Hepatocyte (in vitro differentiated cells): ENCODE data around the gene ARV1. TPM values are rescaled to one million over a fixed set of nuclear protein-coding genes. Genes with fewer than 3 reads are reported as not detected.

ENCODE experiments used
- DNase-seq: peaks from one replicate; pipeline ENCODE4 v3.0.0-alpha.2; 2016; ENCODE audit warnings: low spot score
- H2AFZ ChIP-seq: fragments of 200-600 bp; sonication (generic); 2 replicates; pipeline ENCODE4 v1.6.0; 2016; ENCODE audit warnings: antibody characterized with exemption, mild to moderate bottlenecking
- H3K27ac ChIP-seq: fragments of 200-600 bp; sonication (generic); 2 replicates; pipeline ENCODE4 v1.5.1; 2016; ENCODE audit warnings: mild to moderate bottlenecking
- H3K27me3 ChIP-seq: fragments of 200-600 bp; sonication (generic); 2 replicates; pipeline ENCODE4 v1.6.1; 2016
- H3K36me3 ChIP-seq: fragments of 200-600 bp; sonication (generic); replicated peaks from 2 replicates; pipeline ENCODE4 v1.5.1; 2016; ENCODE audit warnings: low read depth; ENCODE audit not compliant: insufficient read depth
- H3K4me1 ChIP-seq: fragments of 200-600 bp; sonication (generic); 2 replicates; pipeline ENCODE4 v1.5.1; 2016; ENCODE audit warnings: mild to moderate bottlenecking, moderate library complexity; ENCODE audit not compliant: insufficient read depth
- H3K4me2 ChIP-seq: fragments of 200-600 bp; sonication (generic); 2 replicates; pipeline ENCODE4 v1.6.0; 2016
- H3K4me3 ChIP-seq: fragments of 200-600 bp; sonication (generic); 2 replicates; pipeline ENCODE4 v1.5.1; 2016; ENCODE audit warnings: mild to moderate bottlenecking
- H3K79me2 ChIP-seq: fragments of 200-600 bp; sonication (generic); 2 replicates; pipeline ENCODE4 v1.6.0; 2017; ENCODE audit warnings: mild to moderate bottlenecking
- H3K9me2 ChIP-seq: fragments of 200-600 bp; sonication (generic); replicated peaks from 2 replicates; pipeline ENCODE4 v1.6.0; 2017; ENCODE audit warnings: mild to moderate bottlenecking; ENCODE audit not compliant: insufficient read depth
- H3K9me3 ChIP-seq: fragments of 200-600 bp; sonication (generic); 2 replicates; pipeline ENCODE4 v1.5.1; 2016; ENCODE audit warnings: low read depth, mild to moderate bottlenecking
- H4K20me1 ChIP-seq: fragments of 200-600 bp; sonication (generic); 2 replicates; pipeline ENCODE4 v1.6.0; 2016; ENCODE audit warnings: mild to moderate bottlenecking; ENCODE audit not compliant: insufficient read depth, poor library complexity, severe bottlenecking
- EZH2 ChIP-seq: fragments of 200-600 bp; sonication (generic); IDR thresholded peaks from 2 replicates; pipeline ENCODE4 v1.6.1; 2016; ENCODE audit warnings: antibody characterized with exemption, mild to moderate bottlenecking, borderline replicate concordance
- EZH2phosphoT487 ChIP-seq: fragments of 200-600 bp; sonication (generic); IDR thresholded peaks from one replicate; pipeline ENCODE4 v1.6.1; 2018; ENCODE audit warnings: antibody characterized with exemption, mild to moderate bottlenecking, low read depth, moderate library complexity; ENCODE audit not compliant: unreplicated experiment, severe bottlenecking
- WGBS: methylation state at CpG from one replicate; pipeline ENCODE4 v1.1.6; 2016; ENCODE audit warnings: low lambda C conversion rate; ENCODE audit errors: missing lambda C conversion rate; 5-methylcytosine and 5-hydroxymethylcytosine counted together
- polyA plus RNA-seq: library from polyadenylated mRNA; unstranded; fragments of >200 nt; fragmentation: Nextera tagmentation; extraction: Ambion mirVana; gene quantifications from 2 replicates; pipeline ENCODE4 v1.2.1, GENCODE V29; 2016
- total RNA-seq: library from RNA; depleted of rRNA; stranded (reverse); fragments of >200 nt; gene quantifications from 2 replicates; pipeline ENCODE4 v1.2.3, GENCODE V29; 2014
- TF ChIP-seq, protein P1 (sequence below): fragments of 200-600 bp; sonication (generic); IDR thresholded peaks from 2 replicates; pipeline ENCODE4 v1.5.1; 2016; ENCODE audit warnings: antibody characterized with exemption, mild to moderate bottlenecking; ENCODE audit not compliant: poor library complexity

Gene ARV1
- total and polyA plus RNA-seq, 2 experiments from 2014 or later, result 20.0 to 24.4 TPM

DNA sequence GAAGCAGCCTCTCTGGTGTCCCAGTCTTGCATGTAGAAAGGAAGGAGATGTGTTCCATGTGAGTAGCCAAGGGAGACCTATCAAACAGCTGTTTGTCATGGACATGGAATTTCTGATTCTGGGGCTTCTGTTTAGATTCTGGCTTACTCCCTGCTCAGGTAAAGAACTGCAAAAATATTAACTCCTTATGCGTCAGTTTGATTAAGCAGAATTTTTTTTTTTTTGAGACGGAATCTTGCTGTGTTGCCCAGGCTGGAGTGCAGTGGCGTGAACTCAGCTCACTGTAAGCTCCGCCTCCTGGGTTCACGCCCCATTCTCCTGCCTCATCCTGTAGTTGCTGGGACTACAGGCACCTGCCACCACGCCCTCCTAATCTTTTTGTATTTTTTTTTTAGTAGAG is 6.8 kb downstream of the ARV1 start:
- peaks cover 50% of the 10 kb centered on the region for H3K79me2 ChIP-seq
- TF ChIP-seq, protein P1, sequence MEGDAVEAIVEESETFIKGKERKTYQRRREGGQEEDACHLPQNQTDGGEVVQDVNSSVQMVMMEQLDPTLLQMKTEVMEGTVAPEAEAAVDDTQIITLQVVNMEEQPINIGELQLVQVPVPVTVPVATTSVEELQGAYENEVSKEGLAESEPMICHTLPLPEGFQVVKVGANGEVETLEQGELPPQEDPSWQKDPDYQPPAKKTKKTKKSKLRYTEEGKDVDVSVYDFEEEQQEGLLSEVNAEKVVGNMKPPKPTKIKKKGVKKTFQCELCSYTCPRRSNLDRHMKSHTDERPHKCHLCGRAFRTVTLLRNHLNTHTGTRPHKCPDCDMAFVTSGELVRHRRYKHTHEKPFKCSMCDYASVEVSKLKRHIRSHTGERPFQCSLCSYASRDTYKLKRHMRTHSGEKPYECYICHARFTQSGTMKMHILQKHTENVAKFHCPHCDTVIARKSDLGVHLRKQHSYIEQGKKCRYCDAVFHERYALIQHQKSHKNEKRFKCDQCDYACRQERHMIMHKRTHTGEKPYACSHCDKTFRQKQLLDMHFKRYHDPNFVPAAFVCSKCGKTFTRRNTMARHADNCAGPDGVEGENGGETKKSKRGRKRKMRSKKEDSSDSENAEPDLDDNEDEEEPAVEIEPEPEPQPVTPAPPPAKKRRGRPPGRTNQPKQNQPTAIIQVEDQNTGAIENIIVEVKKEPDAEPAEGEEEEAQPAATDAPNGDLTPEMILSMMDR, result no peak
- TF ChIP-seq EZH2 (no peak), EZH2phosphoT487 (no peak)
- WGBS, result 93% methylated on average over 6 of the region's 6 CpGs
- H3K4me3 ChIP-seq, result no peak overlapping the region
- no peaks in the 10 kb centered on the region for H3K9me2 ChIP-seq
- peak overlapping the region; percentile 85 for H3K27ac ChIP-seq
- DNase-seq, result no peak
- no peaks in the 10 kb centered on the region for H4K20me1 ChIP-seq
- no peaks in the 10 kb centered on the region for H3K36me3 ChIP-seq
- no peaks in the 10 kb centered on the region for H3K27me3 ChIP-seq
- H2AFZ ChIP-seq, result no peak overlapping the region
- peaks cover 4% of the 10 kb centered on the region for H3K4me1 ChIP-seq
- no peaks in the 10 kb centered on the region for H3K9me3 ChIP-seq
- H3K4me2 ChIP-seq, result peak overlapping the region; percentile 55

DNA sequence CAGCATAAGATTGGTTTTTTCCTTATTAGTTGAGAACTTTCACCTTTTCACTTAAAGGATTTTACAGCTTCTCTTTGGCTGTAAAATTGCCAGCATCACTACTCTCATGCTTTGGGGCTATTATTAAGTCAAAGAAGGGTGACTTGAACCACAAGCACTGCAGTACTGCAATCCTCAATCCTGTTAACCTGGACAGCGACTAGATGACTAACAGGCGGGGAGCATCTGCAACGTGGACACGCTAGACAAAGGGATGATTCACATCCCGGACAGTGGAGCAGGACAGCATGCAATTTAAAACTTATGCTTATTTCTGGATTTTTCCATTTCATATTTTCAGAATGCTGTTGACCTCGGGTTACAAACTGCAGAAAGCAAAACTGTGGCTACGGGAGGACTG is 8.1 kb downstream of the ARV1 start:
- peaks cover 4% of the 10 kb centered on the region for H3K4me1 ChIP-seq
- H4K20me1 ChIP-seq, result no peaks in the 10 kb centered on the region
- H3K27ac ChIP-seq, result no peak overlapping the region
- no peak overlapping the region for H2AFZ ChIP-seq
- no peaks in the 10 kb centered on the region for H3K9me3 ChIP-seq
- H3K4me3 ChIP-seq, result no peak overlapping the region
- H3K79me2 ChIP-seq, result peaks cover 40% of the 10 kb centered on the region
- H3K4me2 ChIP-seq, result no peak overlapping the region
- TF ChIP-seq EZH2phosphoT487 (no peak), EZH2 (no peak)
- TF ChIP-seq, protein P1, result no peak
- DNase-seq, result no peak
- no peaks in the 10 kb centered on the region for H3K36me3 ChIP-seq
- no peaks in the 10 kb centered on the region for H3K27me3 ChIP-seq
- 71% methylated on average over 7 of the region's 7 CpGs for WGBS
- no peaks in the 10 kb centered on the region for H3K9me2 ChIP-seq

DNA sequence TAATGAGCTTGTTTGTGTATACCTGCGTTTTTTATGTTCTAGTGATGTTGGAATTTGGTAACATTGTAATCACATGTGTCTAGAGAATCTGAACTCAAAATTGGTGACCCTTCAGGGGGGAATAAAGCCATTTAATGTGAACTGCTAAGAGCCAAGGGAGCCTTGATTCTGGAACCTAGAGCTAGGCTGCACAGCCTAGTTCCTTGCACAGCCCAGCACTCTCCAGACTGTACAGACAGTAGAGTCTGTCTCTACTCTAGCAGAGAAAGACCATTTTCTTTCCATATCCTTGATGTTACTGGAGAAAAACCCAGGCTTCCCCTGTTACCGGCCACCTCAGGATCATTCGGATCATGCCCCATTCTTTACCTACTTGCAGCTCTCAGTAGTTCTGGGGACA is 8.6 kb downstream of the ARV1 start:
- no peak for DNase-seq
- no peaks in the 10 kb centered on the region for H3K27me3 ChIP-seq
- no peak overlapping the region for H2AFZ ChIP-seq
- no peaks in the 10 kb centered on the region for H3K36me3 ChIP-seq
- TF ChIP-seq, protein P1, result no peak
- TF ChIP-seq EZH2phosphoT487 (no peak), EZH2 (no peak)
- H3K9me3 ChIP-seq, result no peaks in the 10 kb centered on the region
- H3K4me3 ChIP-seq, result no peak overlapping the region
- H3K79me2 ChIP-seq, result peaks cover 37% of the 10 kb centered on the region
- H3K4me2 ChIP-seq, result no peak overlapping the region
- H3K27ac ChIP-seq, result no peak overlapping the region
- no peaks in the 10 kb centered on the region for H3K9me2 ChIP-seq
- peaks cover 4% of the 10 kb centered on the region for H3K4me1 ChIP-seq
- no peaks in the 10 kb centered on the region for H4K20me1 ChIP-seq
- 88% methylated on average over 3 of the region's 3 CpGs for WGBS
